ENCODE data around the gene TMTC1.

Gene TMTC1

DNA sequence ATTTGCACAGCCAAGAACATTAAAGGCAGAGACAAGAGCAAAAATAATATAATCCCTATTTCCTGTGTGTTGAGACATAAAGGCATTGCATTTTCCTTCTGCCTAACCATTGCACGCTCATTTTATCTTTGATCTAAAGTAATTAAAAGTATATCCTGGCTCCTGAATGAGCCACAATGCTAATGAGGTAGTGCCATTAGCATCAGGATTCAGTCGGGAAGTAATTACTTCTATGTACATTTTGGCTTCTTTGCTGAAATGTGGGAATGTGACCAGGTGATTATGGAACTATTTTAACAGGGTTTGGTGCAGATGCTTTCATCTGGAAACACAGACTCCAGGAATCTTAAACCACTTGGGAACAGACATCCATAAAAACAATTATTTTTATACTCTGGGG is 77.4 kb downstream of the TMTC1 start:
- no peak for DNase-seq

DNA sequence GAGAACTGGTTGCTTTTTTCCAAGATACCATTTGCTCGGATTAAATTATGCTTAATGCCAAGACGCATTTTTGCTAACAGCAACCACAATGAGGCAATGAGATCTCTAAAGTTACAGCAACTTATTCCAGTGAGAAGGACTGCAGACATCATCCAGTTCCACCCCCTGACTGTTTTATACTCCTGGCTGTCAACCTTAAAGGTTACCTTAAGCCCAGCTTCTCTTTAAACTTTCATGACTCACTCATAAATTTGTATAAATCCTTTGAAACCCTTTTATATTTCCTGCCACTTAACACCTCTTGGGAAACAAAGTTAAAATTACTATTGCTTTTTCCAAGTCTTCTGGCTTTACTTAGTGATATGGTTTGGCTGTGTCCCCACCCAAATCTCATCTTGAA is 80.2 kb downstream of the TMTC1 start:
- DNase-seq = no peak

DNA sequence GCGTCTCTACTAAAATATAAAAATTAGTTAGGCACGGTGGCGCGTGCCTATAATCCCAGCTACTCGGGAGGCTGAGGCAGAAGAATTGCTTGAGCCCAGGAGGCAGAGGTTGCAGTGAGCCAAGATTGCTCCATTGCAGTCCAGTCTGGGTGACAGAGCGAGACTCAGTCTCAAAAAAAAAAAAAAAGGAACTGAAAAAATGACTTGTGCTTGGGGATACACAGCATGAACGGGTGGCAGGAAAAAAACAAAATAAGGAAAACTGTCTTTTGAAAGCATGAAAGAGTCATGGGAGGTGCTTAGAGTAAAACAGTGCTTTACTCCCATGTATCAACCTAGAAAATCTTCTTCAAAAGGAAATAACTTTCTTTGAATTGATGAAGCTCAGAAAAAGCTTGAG is 80.8 kb downstream of the TMTC1 start:
- no peak for DNase-seq

DNA sequence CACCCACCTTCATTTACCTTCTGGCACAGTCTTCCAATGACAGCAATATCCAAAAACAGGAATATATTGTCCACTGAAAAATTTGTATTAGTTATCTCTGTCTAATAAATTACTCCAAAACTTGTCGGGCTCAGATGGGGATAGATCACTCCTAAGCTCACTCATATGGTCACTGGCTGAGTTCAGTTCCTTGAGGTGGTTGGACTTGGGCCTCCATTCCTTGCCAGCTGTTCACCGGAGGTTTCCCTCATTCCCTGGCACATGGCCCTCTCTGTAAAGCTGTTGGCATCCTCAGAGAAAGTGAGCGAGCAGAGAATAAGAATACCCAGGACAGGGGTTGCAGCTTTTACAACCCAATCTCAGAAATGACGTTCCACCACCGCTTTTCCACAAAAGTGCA is 81.5 kb downstream of the TMTC1 start:
- no peak for DNase-seq

DNA sequence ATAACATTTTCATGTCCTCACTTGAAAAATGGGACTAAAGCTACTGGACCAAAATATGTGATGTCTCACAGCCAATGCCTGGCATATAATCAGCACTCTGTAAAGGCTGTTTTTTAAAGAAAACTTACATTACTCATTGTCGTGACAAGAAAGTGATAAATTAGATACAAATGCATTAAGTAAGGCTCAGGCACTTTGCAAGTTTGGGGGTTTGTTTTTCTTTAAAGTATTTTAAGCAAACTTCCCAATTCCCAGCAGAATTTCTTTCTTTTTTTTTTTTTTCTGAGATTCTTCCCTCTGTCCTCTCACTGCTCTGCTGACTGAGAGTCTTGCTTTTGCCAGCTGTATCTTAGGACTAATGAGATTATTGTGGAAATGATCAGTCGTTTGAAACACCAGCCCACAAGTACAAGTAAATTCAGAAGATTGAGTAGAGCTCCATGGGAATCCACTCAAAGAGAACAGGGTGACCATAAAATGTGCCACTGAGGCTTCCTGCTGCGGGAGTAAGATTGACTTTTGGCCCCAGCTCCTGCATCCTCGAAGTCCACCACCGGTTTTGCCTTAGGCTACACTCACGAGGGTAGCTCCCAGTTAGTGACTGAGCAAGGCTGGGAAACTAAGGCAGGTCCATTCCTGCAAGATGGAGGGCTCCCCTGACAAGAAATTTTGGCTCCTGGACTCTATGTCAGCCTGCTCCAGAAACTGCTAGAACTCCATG is 82.8 kb downstream of the TMTC1 start:
- DNase-seq = no peak

DNA sequence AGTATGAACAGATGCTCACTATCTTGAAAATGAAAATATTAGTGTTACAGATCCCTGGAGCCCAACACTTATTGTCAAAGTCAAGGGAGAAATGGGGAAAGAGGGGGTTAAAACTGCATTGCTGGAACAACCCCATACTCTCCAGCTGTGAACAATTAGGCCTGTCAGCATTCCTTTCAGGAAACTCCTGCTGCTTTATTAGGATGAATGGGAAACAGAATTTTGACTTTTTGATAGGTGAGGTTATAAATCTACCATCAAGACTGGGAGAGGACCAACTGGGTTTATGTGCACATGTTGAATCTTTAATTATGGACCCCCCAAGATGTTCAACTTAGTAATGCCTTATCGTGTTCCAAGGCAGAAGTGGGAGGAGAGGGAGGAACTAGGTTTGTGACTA is 85.0 kb downstream of the TMTC1 start:
- DNase-seq = no peak

DNA sequence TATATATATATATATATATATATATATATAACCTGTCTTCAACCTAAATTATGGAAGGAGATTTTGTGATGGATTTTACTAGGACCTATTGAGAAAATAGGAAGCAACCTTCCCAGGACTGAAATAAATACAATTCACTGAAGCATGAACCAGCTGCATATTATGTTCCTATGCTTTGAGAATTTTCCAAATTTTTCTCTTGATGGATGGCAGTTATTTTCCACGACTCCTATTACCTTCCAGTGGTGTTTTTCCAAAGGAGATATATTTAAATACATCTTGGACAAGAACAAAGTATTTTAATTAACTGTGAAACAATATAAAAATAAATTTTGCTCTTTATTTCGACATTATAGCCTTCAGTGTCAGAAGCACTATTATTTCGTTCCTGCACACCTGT is 87.9 kb downstream of the TMTC1 start:
- no peak for DNase-seq

DNA sequence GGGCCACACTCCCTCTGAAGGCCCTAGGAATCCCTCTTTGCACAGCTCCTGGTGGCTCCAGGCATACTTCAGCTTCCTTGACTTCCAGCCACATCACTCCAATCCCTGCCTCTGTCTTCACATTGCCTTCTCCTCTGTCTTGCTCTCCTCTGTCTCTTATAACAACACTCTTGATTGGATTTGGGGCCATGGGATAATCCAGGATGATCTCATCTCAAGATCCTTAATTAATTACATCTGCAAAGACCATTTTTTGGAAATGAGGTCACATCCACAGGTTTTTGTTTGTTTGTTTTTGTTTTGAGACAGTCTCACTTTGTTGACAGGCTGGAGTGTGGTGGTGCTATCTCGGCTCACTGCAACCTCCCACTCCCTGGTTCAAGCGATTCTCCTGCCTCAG is 88.7 kb downstream of the TMTC1 start:
- DNase-seq = no peak

DNA sequence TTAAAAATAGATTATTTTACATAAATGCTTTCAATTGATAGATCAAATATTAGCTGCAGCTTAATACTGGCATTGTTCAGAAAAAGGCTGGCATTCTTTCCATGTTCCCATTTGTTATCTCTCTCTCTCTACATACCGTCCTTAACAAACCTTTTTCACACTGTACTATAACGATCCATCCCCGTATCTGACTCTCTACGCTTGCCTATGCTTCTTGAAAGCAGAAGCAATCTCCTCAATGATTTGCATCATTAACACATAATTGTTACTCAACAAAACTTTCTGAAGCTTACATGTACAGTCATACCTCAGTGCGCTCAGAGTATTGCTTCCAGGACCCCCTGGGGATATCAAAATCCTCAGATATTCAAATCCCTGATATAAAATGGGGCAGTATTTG is 89.7 kb downstream of the TMTC1 start:
- no peak for DNase-seq

DNA sequence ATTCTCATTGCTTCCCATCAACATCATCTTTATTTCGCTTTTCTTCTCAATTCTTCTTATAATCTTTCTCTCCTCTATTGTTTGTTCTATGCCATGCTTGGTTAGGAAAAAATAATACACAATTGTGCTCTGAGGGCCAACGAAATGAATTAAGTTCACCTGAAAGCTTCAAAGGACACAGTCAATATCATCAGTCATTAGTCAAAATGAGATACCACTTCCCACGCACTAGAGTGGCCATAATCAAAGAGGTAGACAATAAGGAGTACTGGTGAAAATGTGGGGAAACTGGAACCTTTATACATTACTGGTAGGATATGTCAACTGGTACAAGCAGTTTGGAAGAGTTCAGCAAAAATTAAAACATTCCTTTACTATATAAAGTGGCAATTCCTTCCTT is 91.5 kb downstream of the TMTC1 start:
- no peak for DNase-seq

DNA sequence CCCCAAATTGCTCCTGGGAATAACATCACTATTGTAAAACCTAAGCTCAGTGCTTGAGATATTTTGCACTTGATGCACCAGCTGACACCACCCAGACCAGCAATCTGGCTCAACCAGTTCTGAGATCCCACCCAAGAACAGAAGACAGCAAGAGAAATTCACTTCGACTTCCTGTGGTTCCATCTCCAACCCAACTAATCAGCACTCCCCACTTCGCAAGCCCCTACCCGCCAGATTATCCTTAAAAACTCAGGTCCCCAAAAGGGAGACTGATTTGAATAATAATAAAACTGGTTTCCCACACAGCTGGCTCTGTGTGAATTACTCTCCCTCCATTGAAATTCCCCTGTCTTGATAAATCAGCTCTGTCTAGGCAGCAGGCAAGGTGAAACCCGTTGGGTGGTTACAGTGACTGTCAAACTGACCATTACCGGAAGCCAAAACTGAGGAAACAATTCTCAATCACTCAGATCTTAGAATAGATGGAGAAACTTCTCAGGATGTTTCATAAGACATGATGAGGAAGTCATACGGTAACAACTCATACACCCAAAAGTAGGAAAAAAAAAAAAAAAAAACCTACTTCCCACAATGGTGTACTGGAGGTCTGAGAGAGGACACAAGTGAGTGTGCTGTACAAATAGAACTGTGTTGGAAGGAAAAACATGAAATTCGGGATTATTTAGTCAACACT is 92.4 kb downstream of the TMTC1 start:
- no peak for DNase-seq

DNA sequence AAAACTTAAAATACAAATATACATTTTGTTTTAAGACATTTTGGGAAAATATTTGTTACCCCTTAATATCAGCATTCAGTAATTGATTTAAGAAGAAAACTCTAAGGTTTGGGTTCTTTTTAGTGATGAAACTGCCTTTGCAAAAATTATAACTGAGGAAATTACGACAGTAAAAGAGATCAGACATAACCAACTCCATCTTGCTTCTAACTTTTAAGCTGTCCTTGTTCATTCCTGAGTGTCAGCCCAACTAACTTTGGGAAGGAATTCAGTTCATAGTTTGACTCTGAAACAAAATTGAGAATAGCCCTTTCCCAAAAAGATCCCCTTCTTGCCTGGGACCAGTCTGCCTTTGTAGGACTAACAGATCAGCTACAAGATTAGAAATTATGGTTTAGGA is 93.0 kb downstream of the TMTC1 start:
- no peak for DNase-seq

DNA sequence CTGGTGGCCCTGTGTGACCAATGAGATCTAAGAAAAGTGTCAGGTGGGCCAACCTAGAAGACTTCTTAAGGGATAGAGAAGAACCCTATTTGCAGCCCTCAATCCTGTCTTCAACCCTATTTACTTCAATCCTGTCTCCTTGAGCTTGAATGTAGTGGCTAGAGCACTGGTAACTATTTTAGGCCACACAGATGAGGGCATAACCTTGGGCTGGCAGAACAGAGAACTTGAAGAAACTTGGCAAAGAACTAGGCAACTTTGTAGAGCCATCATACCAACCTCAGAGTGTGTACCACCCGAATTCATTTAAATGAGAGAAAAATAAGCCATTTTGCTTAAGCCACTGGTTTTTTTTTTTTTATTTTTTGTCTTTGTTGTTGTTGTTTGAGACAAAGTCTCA is 94.8 kb downstream of the TMTC1 start:
- DNase-seq = no peak

DNA sequence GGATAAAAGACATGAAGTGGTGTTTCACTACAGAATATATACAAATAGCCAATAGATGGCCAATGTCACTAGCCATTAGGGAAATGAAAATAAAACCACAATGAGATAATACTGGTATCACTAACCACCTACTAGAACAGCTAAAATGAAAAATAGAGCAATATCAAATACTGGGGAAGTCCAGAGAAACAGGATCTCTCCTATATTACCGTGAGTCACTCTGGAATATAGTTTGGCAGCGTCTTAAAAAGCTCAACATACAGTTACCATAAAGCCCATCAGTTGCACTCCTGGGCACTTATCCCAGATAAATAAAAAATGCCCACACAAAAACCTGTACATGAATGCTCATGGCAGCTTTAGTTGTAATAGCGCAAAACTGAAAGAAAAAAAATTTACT is 101.7 kb downstream of the TMTC1 start:
- DNase-seq = no peak

DNA sequence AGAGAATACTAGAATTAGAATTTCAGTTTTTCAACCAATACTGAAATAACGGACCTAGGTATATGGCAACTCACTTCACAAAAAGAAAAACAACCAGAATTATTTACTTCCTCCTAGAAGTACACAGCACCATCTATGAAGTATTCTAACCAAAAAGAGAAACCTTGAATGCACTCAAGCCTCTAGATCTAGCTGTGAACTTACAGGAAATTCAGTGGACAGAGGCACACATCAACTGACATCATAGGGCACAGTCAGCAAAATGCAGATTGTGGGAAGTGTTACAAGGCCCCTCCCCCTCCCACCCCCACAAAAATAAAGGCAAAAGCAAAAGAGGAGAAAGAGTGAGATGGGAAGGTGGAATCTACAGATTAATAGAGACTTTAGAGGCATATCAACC is 102.4 kb downstream of the TMTC1 start:
- DNase-seq = no peak

DNA sequence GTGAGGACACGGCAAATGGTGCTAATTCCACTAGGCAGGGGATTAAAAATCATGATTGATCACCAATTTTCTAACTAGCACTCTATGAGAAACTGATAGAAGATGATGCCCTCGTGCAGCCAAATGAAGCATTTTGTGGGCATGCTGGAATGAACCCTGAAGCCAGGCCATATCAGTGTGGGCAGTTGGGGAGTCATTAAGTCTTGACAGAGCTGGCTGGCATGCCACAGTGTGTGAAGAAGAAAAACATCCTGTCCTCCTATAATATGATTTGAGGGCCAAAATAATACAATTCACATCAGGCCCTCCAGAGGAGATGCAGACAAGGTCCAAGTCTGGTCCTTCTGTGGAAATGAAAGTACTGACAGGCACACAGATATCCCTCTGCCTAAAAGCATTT is 107.1 kb downstream of the TMTC1 start:
- DNase-seq = no peak

DNA sequence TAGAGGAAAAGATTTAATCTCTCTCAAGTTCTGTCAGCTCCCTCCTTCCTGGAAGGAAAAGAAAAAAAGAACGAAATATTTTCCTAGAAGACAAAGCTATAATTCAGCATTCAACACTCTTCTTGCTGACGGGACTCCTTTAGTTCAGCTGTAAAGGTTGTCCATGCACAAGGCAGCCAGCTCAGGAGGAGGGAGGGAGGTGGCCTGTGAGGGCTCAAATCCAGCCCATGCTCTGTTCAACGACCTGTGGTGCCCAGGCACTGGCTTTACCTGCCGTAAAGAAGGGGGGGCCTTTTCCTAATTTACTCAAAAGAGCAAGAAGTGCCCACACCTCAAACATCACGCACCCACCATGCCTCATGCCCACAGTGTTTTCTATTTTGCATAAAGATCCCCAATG is 109.3 kb downstream of the TMTC1 start:
- no peak for DNase-seq

DNA sequence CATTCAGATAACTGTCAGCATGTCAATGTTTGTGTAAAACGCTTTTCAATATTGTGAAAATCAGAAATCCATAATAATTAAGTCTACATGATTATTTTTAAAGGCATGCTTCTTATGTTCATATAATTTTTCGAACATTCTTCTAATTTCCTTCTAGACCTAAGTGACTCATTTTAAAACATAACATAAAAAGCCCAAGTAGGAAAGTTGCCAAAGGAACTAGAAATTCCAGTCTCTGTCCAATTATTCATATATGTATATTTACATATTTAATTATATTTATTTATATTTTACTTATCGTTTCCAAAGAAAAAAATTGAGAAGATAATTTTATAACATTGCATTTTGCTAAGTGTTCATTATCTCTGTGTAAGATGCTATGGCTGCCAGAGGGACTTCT is 110.4 kb downstream of the TMTC1 start:
- no peak for DNase-seq

DNA sequence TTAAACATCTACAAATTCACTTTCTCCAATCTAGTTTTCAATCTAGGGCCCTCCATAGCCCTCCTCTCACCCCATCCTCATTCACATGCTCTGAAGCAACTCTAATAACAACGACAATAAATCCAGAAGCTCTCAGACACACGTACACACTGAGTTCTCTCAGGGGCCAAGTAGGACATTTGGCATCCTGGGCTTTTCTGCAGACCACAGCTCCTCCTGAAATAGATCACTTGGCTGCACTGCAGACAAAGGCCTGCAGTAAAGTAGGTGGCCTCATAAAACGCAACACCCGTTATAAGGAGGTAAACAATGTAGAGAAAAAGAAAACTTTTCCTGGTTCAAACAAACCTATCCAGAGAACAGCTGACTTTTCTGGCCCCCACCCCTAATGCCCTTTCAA is 111.2 kb downstream of the TMTC1 start:
- no peak for DNase-seq

DNA sequence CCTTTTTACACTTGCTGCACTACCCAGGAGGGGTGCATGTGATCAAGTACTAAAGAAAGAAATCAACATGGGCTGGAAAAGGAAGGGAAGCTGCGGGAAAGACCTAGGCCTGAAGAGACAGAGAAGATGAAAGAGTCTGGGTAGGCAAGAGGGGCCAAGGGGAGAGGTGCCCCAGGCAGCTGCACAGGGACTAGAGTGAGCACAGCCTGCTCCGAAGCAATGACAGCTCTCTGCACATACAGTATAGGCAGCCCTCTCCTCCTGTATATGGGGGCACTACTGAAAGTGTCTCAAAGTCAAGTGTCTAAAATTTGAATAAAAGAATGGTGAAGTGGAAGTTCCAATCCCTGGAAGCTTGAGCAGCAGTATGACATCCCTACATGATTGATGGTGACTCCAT is 112.0 kb downstream of the TMTC1 start:
- no peak for DNase-seq

DNA sequence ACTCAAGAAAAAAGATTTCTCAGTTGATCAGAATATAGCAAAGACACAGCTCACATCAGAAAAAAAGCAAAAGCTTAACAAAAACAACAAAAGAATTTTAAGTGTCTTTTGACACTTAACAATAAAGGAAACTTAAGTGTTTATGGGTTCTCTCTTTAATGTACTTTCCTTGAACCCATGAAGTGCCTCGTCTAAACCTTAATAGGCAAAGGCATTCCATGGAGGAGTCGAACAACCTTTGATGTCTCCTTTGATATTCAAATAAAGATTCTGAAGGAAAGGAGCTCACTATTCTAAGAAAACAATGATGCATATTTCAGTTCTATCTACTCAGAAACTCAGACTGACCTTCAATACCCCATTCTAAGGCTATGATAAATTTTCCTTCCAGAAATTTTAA is 116.7 kb downstream of the TMTC1 start:
- DNase-seq = no peak

DNA sequence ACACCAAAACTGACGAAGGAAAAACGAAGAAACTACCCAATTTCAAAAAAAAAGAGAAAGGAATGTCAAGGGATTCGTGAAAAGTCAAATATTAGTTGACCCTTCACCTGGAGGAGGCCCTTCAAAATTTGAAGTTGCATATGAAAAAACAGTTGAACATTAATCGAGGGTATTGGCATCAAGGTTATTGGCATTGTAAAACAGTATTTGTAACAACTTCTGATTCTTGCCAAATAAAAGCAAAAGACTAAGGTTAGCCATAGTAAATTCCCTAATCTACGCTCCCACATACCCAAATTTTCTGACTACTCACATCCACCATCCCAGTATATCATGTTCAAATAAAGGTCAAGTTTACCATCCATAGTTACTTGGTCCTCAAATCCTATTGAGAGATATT is 118.6 kb downstream of the TMTC1 start:
- no peak for DNase-seq

DNA sequence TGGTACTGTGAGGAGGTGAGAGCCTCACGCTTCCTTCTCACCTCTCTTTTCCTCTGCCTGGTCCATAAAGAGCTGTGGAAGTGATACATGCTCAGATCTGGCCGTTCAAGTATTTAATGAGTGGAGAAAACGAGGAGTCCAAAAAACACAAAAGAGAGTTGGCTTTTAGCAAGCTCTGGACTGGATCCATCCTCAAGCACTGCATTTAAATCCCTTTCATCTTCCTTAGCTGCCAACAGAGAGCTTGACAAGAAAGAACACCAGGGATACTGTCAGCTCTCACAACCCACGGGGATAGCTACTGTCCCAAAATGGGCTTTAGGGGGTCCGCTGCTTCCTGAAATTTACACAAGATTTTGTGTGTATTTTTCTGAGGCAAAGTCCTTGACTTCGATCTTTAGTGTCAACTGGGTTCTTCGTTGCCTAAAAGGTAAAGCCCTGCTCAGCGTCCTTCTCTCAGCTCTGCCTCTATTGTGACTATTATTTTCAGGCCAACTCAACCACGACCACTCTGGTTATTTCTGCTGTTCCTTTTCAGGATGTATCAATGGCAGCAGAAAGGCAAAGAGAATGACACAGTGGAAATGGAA is 120.9 kb downstream of the TMTC1 start:
- no peak for DNase-seq

DNA sequence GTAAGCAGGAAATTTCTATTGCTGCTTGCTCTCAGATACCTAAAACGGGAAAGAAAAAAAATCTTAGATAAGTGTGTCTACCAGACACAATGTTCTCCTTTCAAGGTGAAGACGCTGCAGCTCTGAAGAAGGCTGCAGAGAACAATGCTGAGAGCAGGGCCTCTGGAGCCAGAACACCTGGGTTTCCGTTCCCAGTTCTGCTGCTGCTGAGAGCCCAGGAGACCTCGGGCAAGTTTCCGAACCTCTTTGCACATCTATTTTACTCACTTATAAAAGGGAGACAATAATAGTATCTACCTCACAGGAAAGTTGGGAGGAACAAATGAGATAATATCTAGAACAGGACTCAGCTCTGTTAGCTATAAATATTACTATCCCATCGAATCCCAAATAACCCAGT is 122.9 kb downstream of the TMTC1 start:
- no peak for DNase-seq

All from NCI-H2107 (cell line).